BE2C (cell line): ENCODE data around the gene RRAS2.

Experiments
- DNase-seq: peaks from one replicate; pipeline ENCODE4 v3.0.0-alpha.2; 2020
- H3K27me3 ChIP-seq: fragments of 250-450 bp; sonication (Bioruptor Pico); 2 replicates; pipeline ENCODE4 v1.5.1; 2020; ENCODE audit warnings: mild to moderate bottlenecking
- H3K36me3 ChIP-seq: fragments of 250-450 bp; sonication (Bioruptor Pico); 2 replicates; pipeline ENCODE4 v1.5.1; 2020; ENCODE audit warnings: mild to moderate bottlenecking
- H3K4me1 ChIP-seq: fragments of 250-450 bp; sonication (Bioruptor Pico); 2 replicates; pipeline ENCODE4 v1.5.1; 2020
- H3K4me3 ChIP-seq: 2 replicates; pipeline ENCODE4 v1.5.1; 2011; ENCODE audit warnings: low read depth, low read length
- H3K9me3 ChIP-seq: fragments of 250-450 bp; sonication (Bioruptor Pico); 2 replicates; pipeline ENCODE4 v1.5.1; 2020
- CTCF ChIP-seq: IDR thresholded peaks from 2 replicates; pipeline ENCODE4 v1.5.1; 2012; ENCODE audit warnings: mild to moderate bottlenecking, low read depth, low read length

RRAS2 gene

DNA sequence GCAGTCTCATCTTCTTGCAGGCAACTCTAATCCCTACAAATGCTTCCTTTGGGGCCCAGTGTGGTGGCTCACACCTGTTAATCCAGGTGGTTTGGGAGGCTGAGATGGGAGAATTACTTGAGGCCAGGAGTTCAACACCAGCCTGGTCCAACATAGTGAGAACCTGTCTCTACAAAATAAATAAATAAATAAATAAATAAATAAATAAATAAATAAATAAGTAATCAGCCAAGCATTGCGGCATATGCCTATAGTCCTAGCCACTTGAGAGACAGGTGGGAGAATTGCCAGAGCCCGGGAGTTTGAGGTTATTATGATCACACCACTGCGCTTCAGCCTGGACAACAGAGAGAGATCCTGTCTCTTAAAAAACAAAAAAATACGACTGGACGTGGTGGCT, 34.1 kb upstream of the RRAS2 start:
- Histone ChIP-seq H3K27me3 (no peaks in the 10 kb centered on the region), H3K4me3 (no peak overlapping the region), H3K36me3 (no peaks in the 10 kb centered on the region), H3K9me3 (no peaks in the 10 kb centered on the region), H3K4me1 (no peaks in the 10 kb centered on the region)
- no peak for DNase-seq
- no peak for TF ChIP-seq CTCF

DNA sequence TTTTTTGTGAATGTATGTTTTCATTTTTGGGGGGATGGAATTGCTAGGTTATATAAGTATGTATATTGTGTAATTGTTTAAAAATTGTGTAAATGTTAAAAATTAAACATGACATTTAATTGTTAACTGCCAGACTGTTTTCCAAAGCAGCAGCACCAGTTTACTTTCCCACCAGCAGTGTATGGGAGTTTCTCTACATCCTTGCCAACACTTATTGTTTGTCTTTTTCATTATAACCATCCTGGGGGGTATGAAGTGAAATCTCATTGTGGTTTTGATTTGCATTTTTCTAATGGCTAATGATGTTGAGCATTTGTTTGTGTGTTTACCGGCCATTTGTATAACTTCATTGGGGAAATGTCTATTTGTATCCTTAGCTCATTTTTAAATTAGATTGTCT, 31.7 kb upstream of the RRAS2 start:
- Histone ChIP-seq H3K4me3 (no peak overlapping the region), H3K4me1 (no peaks in the 10 kb centered on the region), H3K9me3 (no peaks in the 10 kb centered on the region), H3K27me3 (no peaks in the 10 kb centered on the region), H3K36me3 (no peaks in the 10 kb centered on the region)
- TF ChIP-seq CTCF, result no peak
- no peak for DNase-seq

- DNase-seq, result no peak
These were observed 29.4 kb upstream of the RRAS2 start for GRCh38 chr11:14388352-14388751.

GRCh38 chr11:14386895-14387480, 28.0 kb upstream of the RRAS2 start:
- Histone ChIP-seq H3K36me3 (no peaks in the 10 kb centered on the region), H3K4me3 (no peak overlapping the region), H3K4me1 (no peaks in the 10 kb centered on the region), H3K27me3 (no peaks in the 10 kb centered on the region), H3K9me3 (no peaks in the 10 kb centered on the region)
- peak; percentile 28 for DNase-seq
- no peak for TF ChIP-seq CTCF

More at GRCh38 chr11:14388352-14388751, 29.4 kb upstream of the RRAS2 start:
- Histone ChIP-seq H3K4me3 (no peak overlapping the region), H3K4me1 (no peaks in the 10 kb centered on the region), H3K36me3 (no peaks in the 10 kb centered on the region), H3K27me3 (no peaks in the 10 kb centered on the region), H3K9me3 (no peaks in the 10 kb centered on the region)
- no peak for TF ChIP-seq CTCF

- TF ChIP-seq CTCF, result no peak
- no peak for DNase-seq
- H3K4me3 ChIP-seq, result no peak overlapping the region
These were observed 27.1 kb upstream of the RRAS2 start for GRCh38 chr11:14386081-14386480.

DNA sequence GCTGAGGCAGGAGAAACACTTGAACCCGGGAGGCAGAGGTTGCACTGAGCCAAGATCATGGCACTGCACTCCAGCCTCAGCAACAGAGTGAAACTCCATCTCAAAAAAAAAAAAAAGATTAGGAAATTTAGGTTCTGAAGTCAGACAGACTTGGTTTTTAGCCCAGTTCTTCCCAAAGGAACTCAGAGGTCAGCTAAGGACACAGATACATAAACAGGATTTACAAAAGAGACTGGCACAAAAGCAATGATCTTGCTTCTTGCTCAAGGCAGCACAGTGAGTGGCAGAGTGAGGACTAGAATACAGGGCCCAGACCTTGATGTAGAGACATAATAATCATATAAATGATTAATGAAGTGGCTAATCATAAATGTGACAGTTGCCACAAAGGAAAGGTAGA, 25.4 kb upstream of the RRAS2 start:
- no peak for DNase-seq
- H3K27me3 ChIP-seq, result peaks cover 6% of the 10 kb centered on the region; the same call in 1 of the 2 replicates
- TF ChIP-seq CTCF, result no peak
- no peaks in the 10 kb centered on the region for H3K9me3 ChIP-seq
- no peak overlapping the region for H3K4me3 ChIP-seq
- H3K36me3 ChIP-seq, result no peaks in the 10 kb centered on the region
- no peaks in the 10 kb centered on the region for H3K4me1 ChIP-seq

More at GRCh38 chr11:14386081-14386480, 27.1 kb upstream of the RRAS2 start:
- Histone ChIP-seq H3K4me1 (no peaks in the 10 kb centered on the region), H3K36me3 (no peaks in the 10 kb centered on the region), H3K27me3 (peaks cover 4% of the 10 kb centered on the region; the same call in 1 of the 2 replicates), H3K9me3 (no peaks in the 10 kb centered on the region)
